CD4-positive, alpha-beta T cell treated with Interleukin-4 for 4 hours (primary cell): ENCODE data around the gene IFRD2.

ENCODE experiments used
- DNase-seq: peaks from one replicate; pipeline ENCODE4 v3.0.0-alpha.2; 2020

The IFRD2 gene

GRCh38 chr3:50292159-50293078 lies at the start of gene IFRD2:
IFRD2 (minus strand) TSS chr3:50292429; CDS start chr3:50292274, 155 bp downstream.
- peak; percentile 97 for DNase-seq

- no peak for DNase-seq
These were observed 49.3 kb upstream of the IFRD2 start for GRCh38 chr3:50341537-50341936.

- DNase-seq: peak; percentile 62
These were observed 48.5 kb upstream of the IFRD2 start, which contains the start of gene RASSF1 for GRCh38 chr3:50340448-50341329. RASSF1 (minus strand) TSS chr3:50340836; CDS start chr3:50340805, 31 bp downstream.

GRCh38 chr3:50340147-50340447 lies 47.9 kb upstream of the IFRD2 start:
- DNase-seq: no peak

- DNase-seq: no peak
These were observed 47.4 kb upstream of the IFRD2 start for GRCh38 chr3:50339485-50340146.

- no peak for DNase-seq
These were observed 46.7 kb upstream of the IFRD2 start for GRCh38 chr3:50338965-50339364.

GRCh38 chr3:50337175-50337861 lies 45.1 kb upstream of the IFRD2 start:
- peak; percentile 96 for DNase-seq

GRCh38 chr3:50336452-50337174 lies 44.4 kb upstream of the IFRD2 start:
- no peak for DNase-seq

GRCh38 chr3:50334339-50335075 lies 42.3 kb upstream of the IFRD2 start:
- no peak for DNase-seq

GRCh38 chr3:50333744-50334328 lies 41.6 kb upstream of the IFRD2 start:
- DNase-seq: no peak

GRCh38 chr3:50331364-50331907 lies 39.2 kb upstream of the IFRD2 start:
- DNase-seq: no peak

GRCh38 chr3:50330330-50330729 lies 38.1 kb upstream of the IFRD2 start:
- no peak for DNase-seq

GRCh38 chr3:50327943-50328691 lies 35.9 kb upstream of the IFRD2 start, which contains the start of gene TUSC2:
TUSC2 (minus strand) TSS chr3:50328223; CDS start chr3:50328099, 124 bp downstream.
- peak; percentile 93 for DNase-seq

GRCh38 chr3:50327129-50327528 lies 34.9 kb upstream of the IFRD2 start:
- no peak for DNase-seq

GRCh38 chr3:50326182-50326541 lies 33.9 kb upstream of the IFRD2 start:
- DNase-seq: no peak

GRCh38 chr3:50325497-50326181 lies 33.4 kb upstream of the IFRD2 start:
- DNase-seq: no peak

- DNase-seq: no peak
These were observed 32.9 kb upstream of the IFRD2 start for GRCh38 chr3:50325113-50325480.

GRCh38 chr3:50324351-50325112 lies 32.3 kb upstream of the IFRD2 start:
- peak; percentile 53 for DNase-seq
